Lower lobe of right lung (tissue), 2 donors: Measurements from ENCODE around the gene MYH3. TPM values are rescaled to one million over a fixed set of nuclear protein-coding genes. Genes with fewer than 3 reads are reported as not detected.

Experiments
- ATAC-seq, 2 donors: fragments of 200-7000 bp; cut with Tn5 transposase; one replicate each; pipeline ENCODE4 v1.9.1; 2020 to 2022; ENCODE audit warnings: mild to moderate bottlenecking in 2 of 2, moderate library complexity in 2 of 2
- DNase-seq: peaks from one replicate; pipeline ENCODE4 v3.0.0-alpha.2; 2020
- H3K27ac ChIP-seq: fragments of 200-600 bp; one replicate; pipeline ENCODE4 v1.8.0; 2022
- H3K27me3 ChIP-seq: fragments of 200-600 bp; one replicate; pipeline ENCODE4 v1.8.0; 2022; ENCODE audit warnings: low read depth
- H3K36me3 ChIP-seq: fragments of 200-600 bp; one replicate; pipeline ENCODE4 v1.8.0; 2022; ENCODE audit warnings: mild to moderate bottlenecking
- H3K4me1 ChIP-seq: fragments of 200-600 bp; one replicate; pipeline ENCODE4 v1.8.0; 2022
- H3K4me3 ChIP-seq: fragments of 200-600 bp; one replicate; pipeline ENCODE4 v1.8.0; 2022; ENCODE audit warnings: mild to moderate bottlenecking
- H3K9me3 ChIP-seq: fragments of 200-600 bp; one replicate; pipeline ENCODE4 v1.8.0; 2022
- intact Hi-C: fragments of 100-400 bp; cut with DNase I; formaldehyde crosslinking; loops from one replicate; pipeline ENCODE4 v1.11.0; 2022
- total RNA-seq: library from RNA; stranded (reverse); fragmentation: NEBNext Ultra II Directional; extraction: Animal tissue kit (Norgen Biotek cat#: 25700); gene quantifications from one replicate; pipeline ENCODE4 v1.2.1, GENCODE V29; 2021
- TF ChIP-seq, protein P1 (sequence below): fragments of 200-600 bp; IDR thresholded peaks from one replicate; pipeline ENCODE4 v1.8.0; 2022; ENCODE audit warnings: antibody characterized with exemption, mild to moderate bottlenecking
- donor health status: DM: no; HTN: yes; CAD: no; lungs with severe emphysema.

MYH3 gene
- total RNA-seq, 1 donor from 2014 or later = 1.2 TPM

DNA sequence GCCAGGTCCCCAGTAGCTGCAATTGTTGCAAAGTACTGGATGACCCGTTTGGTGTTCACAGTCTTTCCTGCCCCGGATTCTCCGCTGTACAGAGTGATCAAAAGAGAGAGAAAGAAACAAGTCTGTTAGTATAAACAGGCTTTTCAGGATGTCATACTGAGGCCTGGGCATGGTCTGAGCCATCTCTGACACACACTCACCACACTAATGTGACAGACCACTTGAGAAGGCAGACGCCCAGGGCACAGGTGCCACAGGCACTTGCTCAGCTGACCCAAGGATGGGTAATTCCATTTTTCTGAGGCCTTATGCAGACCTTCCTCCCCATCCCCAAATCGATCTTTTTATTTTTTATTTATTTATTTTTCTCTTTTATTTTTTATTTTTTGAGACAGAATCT, 7.5 kb downstream of the MYH3 start:
- no peak overlapping the region for H3K27ac ChIP-seq
- ATAC-seq (no peak), DNase-seq (no peak)
- intact Hi-C loops = no loop called here
- TF ChIP-seq, protein P1, sequence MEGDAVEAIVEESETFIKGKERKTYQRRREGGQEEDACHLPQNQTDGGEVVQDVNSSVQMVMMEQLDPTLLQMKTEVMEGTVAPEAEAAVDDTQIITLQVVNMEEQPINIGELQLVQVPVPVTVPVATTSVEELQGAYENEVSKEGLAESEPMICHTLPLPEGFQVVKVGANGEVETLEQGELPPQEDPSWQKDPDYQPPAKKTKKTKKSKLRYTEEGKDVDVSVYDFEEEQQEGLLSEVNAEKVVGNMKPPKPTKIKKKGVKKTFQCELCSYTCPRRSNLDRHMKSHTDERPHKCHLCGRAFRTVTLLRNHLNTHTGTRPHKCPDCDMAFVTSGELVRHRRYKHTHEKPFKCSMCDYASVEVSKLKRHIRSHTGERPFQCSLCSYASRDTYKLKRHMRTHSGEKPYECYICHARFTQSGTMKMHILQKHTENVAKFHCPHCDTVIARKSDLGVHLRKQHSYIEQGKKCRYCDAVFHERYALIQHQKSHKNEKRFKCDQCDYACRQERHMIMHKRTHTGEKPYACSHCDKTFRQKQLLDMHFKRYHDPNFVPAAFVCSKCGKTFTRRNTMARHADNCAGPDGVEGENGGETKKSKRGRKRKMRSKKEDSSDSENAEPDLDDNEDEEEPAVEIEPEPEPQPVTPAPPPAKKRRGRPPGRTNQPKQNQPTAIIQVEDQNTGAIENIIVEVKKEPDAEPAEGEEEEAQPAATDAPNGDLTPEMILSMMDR = no peak
- H3K27me3 ChIP-seq = no peaks in the 10 kb centered on the region
- no peaks in the 10 kb centered on the region for H3K36me3 ChIP-seq
- no peaks in the 10 kb centered on the region for H3K9me3 ChIP-seq
- no peaks in the 10 kb centered on the region for H3K4me1 ChIP-seq
- H3K4me3 ChIP-seq = no peak overlapping the region

DNA sequence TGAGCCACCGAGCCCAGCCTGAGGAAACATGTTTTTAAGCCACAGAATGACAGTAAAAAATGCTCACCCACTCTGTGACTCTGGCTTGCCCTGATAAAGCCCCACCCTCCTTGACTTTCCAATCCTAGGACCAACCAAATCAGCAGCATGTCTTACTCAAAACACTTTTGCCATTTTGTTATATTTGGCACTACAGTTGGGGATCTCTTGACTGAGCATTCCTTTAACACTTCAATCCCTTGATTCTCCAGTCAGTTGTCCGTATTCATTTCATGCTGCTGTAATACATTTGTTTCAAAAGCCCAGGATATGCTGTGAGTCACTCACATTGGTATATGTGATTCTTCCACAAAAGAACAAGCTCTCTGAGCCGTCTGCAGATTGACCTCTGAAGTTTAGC, 8.2 kb downstream of the MYH3 start:
- H3K36me3 ChIP-seq = no peaks in the 10 kb centered on the region
- no peaks in the 10 kb centered on the region for H3K9me3 ChIP-seq
- H3K27me3 ChIP-seq = no peaks in the 10 kb centered on the region
- TF ChIP-seq, protein P1 = no peak
- H3K4me1 ChIP-seq = no peaks in the 10 kb centered on the region
- H3K4me3 ChIP-seq = no peak overlapping the region
- H3K27ac ChIP-seq = no peak overlapping the region
- DNase-seq (no peak), ATAC-seq (no peak)
- intact Hi-C loops = no loop called here

DNA sequence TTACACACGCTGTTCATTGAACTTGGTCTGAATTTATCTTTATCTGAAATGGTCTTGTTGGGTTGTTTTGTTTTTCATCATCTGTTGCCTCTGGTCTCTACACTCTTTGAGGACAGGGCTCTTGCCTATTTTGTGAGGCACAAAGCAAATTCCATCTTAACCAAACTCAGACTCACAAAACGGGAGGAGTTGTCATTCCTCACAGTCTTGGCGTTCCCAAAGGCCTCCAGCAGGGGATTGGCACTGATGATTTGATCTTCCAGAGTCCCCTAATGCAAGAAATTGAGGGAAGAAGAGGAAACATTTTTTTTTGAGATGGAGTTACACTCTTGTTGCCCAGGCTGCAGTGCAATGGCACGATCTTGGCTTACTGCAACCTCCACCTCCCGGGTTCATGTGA, 8.7 kb downstream of the MYH3 start:
- Histone ChIP-seq H3K9me3 (no peaks in the 10 kb centered on the region), H3K36me3 (no peaks in the 10 kb centered on the region), H3K4me3 (no peak overlapping the region), H3K27me3 (no peaks in the 10 kb centered on the region), H3K4me1 (no peaks in the 10 kb centered on the region), H3K27ac (no peak overlapping the region)
- TF ChIP-seq, protein P1 = no peak
- ATAC-seq = no peak
- no peak for DNase-seq
- intact Hi-C loops = no loop called here

DNA sequence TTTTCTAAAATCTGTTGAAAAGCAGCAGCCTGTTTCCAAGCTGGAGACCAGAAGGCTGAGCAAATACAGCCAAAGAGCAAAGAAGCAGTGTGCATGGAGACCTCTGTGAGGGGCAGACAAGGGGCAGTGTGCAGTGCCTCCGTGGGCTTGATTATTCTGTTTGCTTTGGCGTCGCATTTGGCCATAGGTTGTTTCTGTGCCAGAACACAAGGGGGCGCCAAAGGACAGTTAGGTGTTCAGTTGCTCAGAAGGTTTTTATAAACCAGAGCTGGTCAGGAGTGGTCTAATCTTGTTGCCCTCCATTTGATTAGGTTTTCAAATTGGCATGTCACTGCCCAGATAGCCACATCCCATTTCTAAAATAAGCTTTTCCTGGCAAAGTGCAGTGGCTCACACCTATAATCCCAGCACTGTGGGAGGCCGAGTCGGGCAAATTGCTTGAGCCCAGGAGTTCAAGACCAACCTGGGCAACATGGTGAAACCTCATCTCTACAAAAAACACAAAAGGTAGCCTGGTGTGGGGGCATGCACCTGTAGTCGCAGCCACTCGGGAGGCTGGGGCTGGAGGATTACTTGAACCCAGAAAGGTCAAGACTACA, 10.6 kb downstream of the MYH3 start:
- TF ChIP-seq, protein P1 = peak; percentile 87
- Histone ChIP-seq H3K36me3 (peaks cover 7% of the 10 kb centered on the region), H3K27ac (no peak overlapping the region), H3K27me3 (no peaks in the 10 kb centered on the region), H3K9me3 (no peaks in the 10 kb centered on the region), H3K4me3 (no peak overlapping the region), H3K4me1 (no peaks in the 10 kb centered on the region)
- intact Hi-C loops = no loop called here
- peak; percentile 57 for DNase-seq
- peak; percentile 70 to 80 for ATAC-seq

DNA sequence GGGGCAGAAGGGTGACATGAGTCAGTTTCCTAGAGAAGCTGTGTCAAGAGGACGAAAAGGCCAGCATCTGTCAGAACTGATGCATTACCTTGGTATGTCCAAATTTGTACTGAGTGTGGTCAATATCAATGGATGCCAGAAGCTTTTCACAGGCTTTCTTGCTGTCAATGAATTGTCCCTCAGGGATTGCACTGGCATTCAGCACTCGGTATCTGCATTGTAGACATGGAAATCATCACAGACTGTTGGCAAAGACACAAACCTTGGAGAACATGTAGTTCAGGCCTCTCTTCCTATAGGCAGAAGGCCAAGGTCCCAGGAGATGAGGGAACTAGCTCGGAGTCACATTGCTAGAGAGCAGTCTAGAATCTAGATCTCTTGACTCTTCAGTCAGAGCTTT, 16.6 kb downstream of the MYH3 start:
- Histone ChIP-seq H3K4me3 (no peak overlapping the region), H3K36me3 (peaks cover 29% of the 10 kb centered on the region), H3K27ac (no peak overlapping the region), H3K9me3 (no peaks in the 10 kb centered on the region), H3K4me1 (no peaks in the 10 kb centered on the region), H3K27me3 (no peaks in the 10 kb centered on the region)
- ATAC-seq = no peak
- intact Hi-C loops = no loop called here
- TF ChIP-seq, protein P1 = no peak
- no peak for DNase-seq
